MM.1S (cell line): Measurements from ENCODE around the gene NUTM2G.
"Not testable (repeated sequence)": the region's sequence is repeated elsewhere in the genome, so short reads cannot be mapped to it uniquely, and the experiment has no call there.

Experiments used
- DNase-seq: peaks from one replicate; pipeline ENCODE4 v3.0.0-alpha.2; 2015
- H2AFZ ChIP-seq: fragments of 300-600 bp; sonication (generic); 2 replicates; pipeline ENCODE4 v1.6.0; 2016; ENCODE audit warnings: antibody characterized with exemption, low read length
- H3F3A ChIP-seq: fragments of 300-600 bp; sonication (generic); 2 replicates; pipeline ENCODE4 v1.6.1; 2016; ENCODE audit warnings: mild to moderate bottlenecking, antibody characterized with exemption, low read length, moderate library complexity, mixed read lengths; ENCODE audit not compliant: insufficient read depth
- H3K27ac ChIP-seq: fragments of 300-600 bp; sonication (generic); 2 replicates; pipeline ENCODE4 v1.5.1; 2016; ENCODE audit warnings: mild to moderate bottlenecking, low read length
- H3K27me3 ChIP-seq: fragments of 300-600 bp; sonication (generic); replicated peaks from 2 replicates; pipeline ENCODE4 v1.6.0; 2016; ENCODE audit warnings: low read length; ENCODE audit not compliant: insufficient read depth
- H3K36me3 ChIP-seq: fragments of 300-600 bp; sonication (generic); replicated peaks from 2 replicates; pipeline ENCODE4 v1.6.1; 2016; ENCODE audit warnings: mild to moderate bottlenecking, low read length, mixed read lengths; ENCODE audit not compliant: insufficient read depth
- H3K4me1 ChIP-seq: fragments of 300-600 bp; sonication (generic); 2 replicates; pipeline ENCODE4 v1.6.1; 2016; ENCODE audit warnings: low read length, mixed read lengths
- H3K4me2 ChIP-seq: fragments of 300-600 bp; sonication (generic); 2 replicates; pipeline ENCODE4 v1.6.0; 2016; ENCODE audit warnings: low read depth, low read length
- H3K4me3 ChIP-seq: fragments of 300-600 bp; sonication (generic); 2 replicates; pipeline ENCODE4 v1.5.1; 2016; ENCODE audit warnings: low read length, mixed read lengths
- H3K79me2 ChIP-seq: fragments of 300-600 bp; sonication (generic); 2 replicates; pipeline ENCODE4 v1.6.1; 2016; ENCODE audit warnings: mixed run types, low read length, mixed read lengths
- H3K9ac ChIP-seq: fragments of 300-600 bp; sonication (generic); 2 replicates; pipeline ENCODE4 v1.6.1; 2016; ENCODE audit warnings: low read length, mixed read lengths
- H3K9me2 ChIP-seq: fragments of 300-600 bp; sonication (generic); replicated peaks from 2 replicates; pipeline ENCODE4 v1.6.1; 2016; ENCODE audit warnings: mild to moderate bottlenecking, low read length, mixed read lengths; ENCODE audit not compliant: insufficient read depth
- H3K9me3 ChIP-seq: fragments of 300-600 bp; sonication (generic); replicated peaks from 2 replicates; pipeline ENCODE4 v1.6.1; 2016; ENCODE audit warnings: mild to moderate bottlenecking, low read length, mixed read lengths; ENCODE audit not compliant: insufficient read depth
- H4K20me1 ChIP-seq: fragments of 300-600 bp; sonication (generic); 2 replicates; pipeline ENCODE4 v1.6.1; 2016; ENCODE audit warnings: mild to moderate bottlenecking, low read length, moderate library complexity, mixed read lengths; ENCODE audit not compliant: insufficient read depth

NUTM2G gene

GRCh38 chr9:96937442-96937841 lies 8.8 kb downstream of the NUTM2G start:
- H3K27ac ChIP-seq, H3K27me3 ChIP-seq, DNase-seq, H3K9ac ChIP-seq, H3K36me3 ChIP-seq, H3K9me2 ChIP-seq, H3K4me3 ChIP-seq, H4K20me1 ChIP-seq, H3K4me2 ChIP-seq, H2AFZ ChIP-seq, H3K79me2 ChIP-seq, H3K4me1 ChIP-seq, H3F3A ChIP-seq, H3K9me3 ChIP-seq: not testable (repeated sequence)

GRCh38 chr9:96938957-96939665 lies 10.5 kb downstream of the NUTM2G start:
- not testable (repeated sequence) for H3K79me2 ChIP-seq, DNase-seq, H2AFZ ChIP-seq, H3K27ac ChIP-seq, H3K9me3 ChIP-seq, H3K9me2 ChIP-seq, H3K4me1 ChIP-seq, H3K27me3 ChIP-seq, H3K4me2 ChIP-seq, H3F3A ChIP-seq, H3K9ac ChIP-seq, H3K4me3 ChIP-seq, H3K36me3 ChIP-seq, H4K20me1 ChIP-seq

GRCh38 chr9:96940982-96941381 lies 12.3 kb downstream of the NUTM2G start:
- H3K9ac ChIP-seq, H3K9me2 ChIP-seq, H3K27ac ChIP-seq, H3K9me3 ChIP-seq, H3K4me3 ChIP-seq, H4K20me1 ChIP-seq, H3K79me2 ChIP-seq, H3K36me3 ChIP-seq, H2AFZ ChIP-seq, H3F3A ChIP-seq, H3K27me3 ChIP-seq, DNase-seq, H3K4me1 ChIP-seq, H3K4me2 ChIP-seq: not testable (repeated sequence)

- not testable (repeated sequence) for DNase-seq, H2AFZ ChIP-seq, H3K4me3 ChIP-seq, H3K27me3 ChIP-seq, H3K9me3 ChIP-seq, H3K79me2 ChIP-seq, H4K20me1 ChIP-seq, H3K9me2 ChIP-seq, H3K4me2 ChIP-seq, H3K9ac ChIP-seq, H3K27ac ChIP-seq, H3K36me3 ChIP-seq, H3F3A ChIP-seq, H3K4me1 ChIP-seq
These were observed 13.0 kb downstream of the NUTM2G start for GRCh38 chr9:96941628-96942027.

GRCh38 chr9:96942181-96942580 lies 13.5 kb downstream of the NUTM2G start:
- not testable (repeated sequence) for H3F3A ChIP-seq, H3K27ac ChIP-seq, DNase-seq, H3K9ac ChIP-seq, H2AFZ ChIP-seq, H3K79me2 ChIP-seq, H4K20me1 ChIP-seq, H3K4me3 ChIP-seq, H3K27me3 ChIP-seq, H3K9me3 ChIP-seq, H3K9me2 ChIP-seq, H3K4me1 ChIP-seq, H3K36me3 ChIP-seq, H3K4me2 ChIP-seq

- not testable (repeated sequence) for H3K4me2 ChIP-seq, H3K4me1 ChIP-seq, H3F3A ChIP-seq, H3K36me3 ChIP-seq, H3K27ac ChIP-seq, H3K9me3 ChIP-seq, H4K20me1 ChIP-seq, H2AFZ ChIP-seq, DNase-seq, H3K27me3 ChIP-seq, H3K9me2 ChIP-seq, H3K9ac ChIP-seq, H3K79me2 ChIP-seq, H3K4me3 ChIP-seq
These were observed 20.7 kb downstream of the NUTM2G start for GRCh38 chr9:96949346-96949745.

- not testable (repeated sequence) for H2AFZ ChIP-seq, H3K9me2 ChIP-seq, H4K20me1 ChIP-seq, H3K9me3 ChIP-seq, H3K4me1 ChIP-seq, H3K27ac ChIP-seq, H3K27me3 ChIP-seq, H3K4me2 ChIP-seq, H3K36me3 ChIP-seq, H3K4me3 ChIP-seq, H3K79me2 ChIP-seq, H3F3A ChIP-seq, H3K9ac ChIP-seq, DNase-seq
These were observed 21.9 kb downstream of the NUTM2G start for GRCh38 chr9:96950539-96950938.

GRCh38 chr9:96967591-96967990 lies 38.9 kb downstream of the NUTM2G start:
- not testable (repeated sequence) for H3K9me2 ChIP-seq, H3F3A ChIP-seq, H3K36me3 ChIP-seq, H3K4me3 ChIP-seq, H3K9me3 ChIP-seq, H3K4me2 ChIP-seq, H2AFZ ChIP-seq, H3K27ac ChIP-seq, H4K20me1 ChIP-seq, H3K79me2 ChIP-seq, DNase-seq, H3K4me1 ChIP-seq, H3K27me3 ChIP-seq, H3K9ac ChIP-seq
